GM12864 (cell line): Measurements from ENCODE around the gene VAMP1.

ENCODE experiments used
- DNase-seq: peaks from one replicate; pipeline ENCODE4 v3.0.0-alpha.2; 2011; ENCODE audit warnings: low read depth
- H3K4me3 ChIP-seq: 2 replicates; pipeline ENCODE4 v1.5.1; 2011; ENCODE audit warnings: mild to moderate bottlenecking, low read depth, low read length, control low read depth
- TF ChIP-seq, protein P1 (sequence below): IDR thresholded peaks from 2 replicates; pipeline ENCODE4 v1.5.1; 2011; ENCODE audit warnings: low read depth, mild to moderate bottlenecking, moderate library complexity, low read length, control low read depth, inconsistent platforms; ENCODE audit errors: missing control alignments

VAMP1 gene

DNA sequence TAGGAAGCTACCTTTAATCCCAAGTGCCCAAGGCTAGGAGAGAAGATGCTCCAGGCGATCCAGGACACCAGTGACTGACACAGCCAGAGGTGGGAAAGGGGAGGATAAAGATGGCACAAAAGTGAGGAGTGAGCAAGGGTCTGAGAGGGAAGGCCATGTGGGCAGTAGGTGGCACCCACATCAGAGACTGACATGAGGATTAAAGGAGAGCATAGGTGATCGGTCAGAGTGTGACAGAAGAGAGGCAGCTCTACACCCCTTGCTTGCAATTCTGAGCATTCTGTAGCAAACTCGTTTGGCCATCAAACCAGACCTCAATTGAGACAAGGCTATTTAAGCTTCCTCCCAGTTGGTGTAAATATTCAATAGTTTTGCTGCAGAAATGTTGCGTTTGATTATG lies 26.4 kb downstream of the VAMP1 start:
- TF ChIP-seq, protein P1, sequence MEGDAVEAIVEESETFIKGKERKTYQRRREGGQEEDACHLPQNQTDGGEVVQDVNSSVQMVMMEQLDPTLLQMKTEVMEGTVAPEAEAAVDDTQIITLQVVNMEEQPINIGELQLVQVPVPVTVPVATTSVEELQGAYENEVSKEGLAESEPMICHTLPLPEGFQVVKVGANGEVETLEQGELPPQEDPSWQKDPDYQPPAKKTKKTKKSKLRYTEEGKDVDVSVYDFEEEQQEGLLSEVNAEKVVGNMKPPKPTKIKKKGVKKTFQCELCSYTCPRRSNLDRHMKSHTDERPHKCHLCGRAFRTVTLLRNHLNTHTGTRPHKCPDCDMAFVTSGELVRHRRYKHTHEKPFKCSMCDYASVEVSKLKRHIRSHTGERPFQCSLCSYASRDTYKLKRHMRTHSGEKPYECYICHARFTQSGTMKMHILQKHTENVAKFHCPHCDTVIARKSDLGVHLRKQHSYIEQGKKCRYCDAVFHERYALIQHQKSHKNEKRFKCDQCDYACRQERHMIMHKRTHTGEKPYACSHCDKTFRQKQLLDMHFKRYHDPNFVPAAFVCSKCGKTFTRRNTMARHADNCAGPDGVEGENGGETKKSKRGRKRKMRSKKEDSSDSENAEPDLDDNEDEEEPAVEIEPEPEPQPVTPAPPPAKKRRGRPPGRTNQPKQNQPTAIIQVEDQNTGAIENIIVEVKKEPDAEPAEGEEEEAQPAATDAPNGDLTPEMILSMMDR, result no peak
- no peak for DNase-seq
- H3K4me3 ChIP-seq, result peak overlapping the region; percentile 18

DNA sequence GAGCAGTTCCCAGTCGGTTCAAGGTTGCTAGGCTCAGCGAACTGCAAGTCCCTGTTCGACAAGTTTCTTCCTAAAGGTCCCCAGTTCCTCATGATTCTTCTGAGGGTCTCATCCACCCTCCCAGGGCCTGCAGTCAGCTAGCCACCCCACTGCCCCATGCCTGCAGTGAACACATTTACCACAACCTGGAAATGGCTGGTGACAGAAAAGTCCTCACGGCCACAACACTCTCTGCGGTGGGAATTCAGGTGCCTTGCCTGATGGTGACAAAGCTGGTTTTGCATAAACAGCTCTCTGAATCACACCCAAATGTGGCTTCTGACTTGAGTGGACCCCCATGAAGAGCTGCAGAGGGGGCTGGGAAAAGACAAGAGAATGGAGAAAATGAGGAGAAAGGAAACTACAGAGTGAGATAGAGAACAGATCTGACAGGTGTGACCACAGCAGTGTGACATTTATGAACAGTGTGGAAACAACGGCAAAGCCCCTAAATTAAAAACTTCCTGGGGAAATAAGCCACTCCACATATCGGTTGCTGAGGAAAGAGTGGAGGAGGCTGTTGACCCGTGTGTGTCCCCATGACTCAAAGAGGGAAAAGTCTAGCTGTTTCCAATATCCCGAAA lies 27.0 kb downstream of the VAMP1 start:
- peak overlapping the region; percentile 18 for H3K4me3 ChIP-seq
- TF ChIP-seq, protein P1, result no peak
- DNase-seq, result peak; percentile 82

DNA sequence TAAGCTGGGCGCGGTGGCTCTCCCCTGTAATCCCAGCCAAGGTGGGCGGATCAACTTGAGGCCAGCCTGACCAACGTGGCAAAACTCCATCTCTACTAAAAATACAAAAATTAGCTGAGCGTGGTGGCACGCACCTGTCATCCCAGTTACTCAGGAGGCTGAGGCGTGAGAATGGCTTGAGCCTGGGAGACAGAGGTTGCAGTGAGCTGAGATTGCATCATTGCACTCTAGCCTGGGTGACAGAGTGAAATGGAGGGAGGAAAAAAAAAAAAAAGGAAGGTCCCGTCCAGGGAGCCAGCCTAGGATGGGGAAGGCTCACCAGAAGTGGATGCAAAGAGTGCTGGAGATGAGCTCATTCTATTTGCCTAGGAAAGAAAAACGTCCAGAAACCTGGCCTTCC lies 27.6 kb downstream of the VAMP1 start:
- TF ChIP-seq, protein P1, result no peak
- DNase-seq, result no peak
- peak overlapping the region; percentile 18 for H3K4me3 ChIP-seq

DNA sequence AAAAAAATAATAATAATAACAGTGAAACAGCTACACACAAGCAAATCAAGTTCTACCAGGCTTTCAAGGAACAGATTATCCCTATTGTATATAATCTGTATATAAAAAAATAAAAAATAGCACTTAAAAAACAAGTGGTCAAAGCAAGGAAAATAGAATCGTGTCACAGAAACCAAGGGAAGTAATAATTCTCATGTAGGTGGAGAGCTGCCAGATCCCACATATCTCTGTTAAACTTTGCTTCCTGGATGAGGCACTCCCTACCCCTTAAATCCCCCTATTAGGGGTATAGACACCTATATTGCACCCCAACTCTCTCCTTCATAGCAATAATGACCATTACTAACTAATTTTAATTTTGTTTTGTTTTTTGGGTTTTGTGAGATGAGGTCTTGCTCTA lies 30.1 kb downstream of the VAMP1 start:
- DNase-seq, result no peak
- TF ChIP-seq, protein P1, result no peak
- H3K4me3 ChIP-seq, result no peak overlapping the region

DNA sequence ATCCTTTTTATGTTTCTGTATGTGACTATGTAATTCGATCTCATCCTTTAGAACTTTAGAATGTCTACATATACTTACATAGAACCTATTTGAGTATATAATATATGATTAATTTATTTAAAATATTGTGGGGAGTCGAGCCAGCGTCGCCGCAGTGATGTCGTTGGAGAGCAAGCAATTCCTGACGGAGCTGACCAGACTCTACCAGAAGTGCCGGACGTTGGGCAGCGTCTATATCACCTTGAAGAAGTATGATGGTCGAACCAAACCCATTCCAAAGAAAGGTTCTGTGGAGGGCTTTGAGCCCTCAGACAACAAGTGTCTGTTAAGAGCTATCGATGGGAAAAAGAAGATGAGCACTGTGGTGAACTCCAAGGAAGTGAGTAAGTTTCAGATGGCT lies 32.1 kb downstream of the VAMP1 start:
- DNase-seq, result no peak
- TF ChIP-seq, protein P1, result no peak
- no peak overlapping the region for H3K4me3 ChIP-seq

DNA sequence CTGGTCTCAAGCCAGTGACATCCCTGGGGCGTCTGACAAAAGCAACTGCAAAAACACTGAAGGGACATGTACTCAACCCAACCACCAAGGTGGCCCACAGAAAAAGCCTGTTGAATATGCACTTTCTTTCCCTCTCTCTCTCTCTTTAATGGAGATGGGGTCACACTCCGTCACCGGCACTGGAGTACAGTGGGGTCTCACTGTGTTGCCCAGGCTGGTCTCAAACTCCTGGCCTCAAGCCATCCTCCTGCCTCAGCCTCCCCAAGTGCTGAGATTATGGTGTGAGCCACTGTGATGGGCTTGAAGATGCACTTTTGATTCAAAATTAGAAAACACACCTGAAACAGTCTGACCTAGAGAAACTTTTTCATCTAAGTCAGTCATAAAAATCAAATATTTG lies 32.9 kb downstream of the VAMP1 start:
- no peak overlapping the region for H3K4me3 ChIP-seq
- TF ChIP-seq, protein P1, result no peak
- DNase-seq, result no peak
